SW 1271 (cell line): Measurements from ENCODE around the gene PIK3C2G.

Experiments
- DNase-seq, 2 experiments: peaks; one replicate each; lab custom pipeline; 2025; lab: John Stamatoyannopoulos, UW

PIK3C2G gene

DNA sequence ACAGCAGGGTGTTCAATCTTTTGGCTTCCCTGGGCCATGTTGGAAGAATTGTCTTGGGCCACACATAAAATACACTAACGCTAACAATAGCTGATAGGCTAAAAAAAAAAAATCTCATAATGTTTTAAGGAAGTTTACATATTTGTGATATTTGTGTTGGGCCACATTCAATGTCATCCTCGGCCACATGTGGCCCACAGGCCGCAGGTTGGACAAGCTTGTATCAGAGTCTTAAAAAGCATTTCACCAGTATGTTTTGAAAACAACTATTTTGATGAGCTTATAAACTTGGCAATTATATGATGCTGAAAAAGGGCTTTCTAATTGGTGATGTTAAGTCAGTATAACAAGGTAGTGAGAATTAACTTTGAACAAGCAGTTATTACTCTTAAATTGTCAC, 78.9 kb downstream of the PIK3C2G start:
- no peak for DNase-seq

DNA sequence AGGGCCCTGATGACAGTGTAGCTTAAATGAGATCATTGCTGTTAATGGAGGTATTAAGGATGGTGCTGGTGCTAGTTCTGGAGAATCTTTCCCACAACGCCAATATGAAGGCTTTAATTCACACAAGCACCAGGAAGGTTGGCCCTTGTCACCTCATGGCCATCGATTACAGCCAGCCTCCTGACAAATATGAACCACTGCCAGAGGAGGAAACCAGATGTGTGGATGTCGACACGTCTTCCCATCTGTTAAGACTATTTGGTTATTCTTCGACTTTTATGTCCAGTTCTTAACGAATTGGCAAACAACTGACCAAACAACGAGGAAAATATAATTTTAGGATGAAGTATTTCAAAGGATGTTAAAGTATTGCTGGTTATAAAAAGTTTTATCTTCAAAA, 79.5 kb downstream of the PIK3C2G start:
- no peak for DNase-seq

DNA sequence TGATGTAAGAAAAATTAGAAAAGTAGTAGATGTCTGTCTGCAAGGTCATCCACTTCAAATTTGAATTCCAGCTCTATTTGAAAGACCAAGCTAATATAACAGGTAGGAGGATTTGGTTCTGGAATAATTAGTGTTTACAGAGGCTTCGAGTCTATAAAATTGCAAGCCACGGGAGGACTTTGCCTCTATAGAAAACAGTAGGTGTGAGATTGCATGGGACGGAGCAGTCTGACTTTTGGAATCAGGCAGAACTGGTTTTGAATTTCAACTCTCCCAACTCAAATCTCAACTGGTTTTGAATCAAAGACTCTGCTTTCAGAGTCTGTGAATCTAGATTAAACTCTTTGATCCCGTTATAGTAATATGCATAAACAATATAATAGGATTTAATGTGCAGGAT, 82.4 kb downstream of the PIK3C2G start:
- DNase-seq: no peak

DNA sequence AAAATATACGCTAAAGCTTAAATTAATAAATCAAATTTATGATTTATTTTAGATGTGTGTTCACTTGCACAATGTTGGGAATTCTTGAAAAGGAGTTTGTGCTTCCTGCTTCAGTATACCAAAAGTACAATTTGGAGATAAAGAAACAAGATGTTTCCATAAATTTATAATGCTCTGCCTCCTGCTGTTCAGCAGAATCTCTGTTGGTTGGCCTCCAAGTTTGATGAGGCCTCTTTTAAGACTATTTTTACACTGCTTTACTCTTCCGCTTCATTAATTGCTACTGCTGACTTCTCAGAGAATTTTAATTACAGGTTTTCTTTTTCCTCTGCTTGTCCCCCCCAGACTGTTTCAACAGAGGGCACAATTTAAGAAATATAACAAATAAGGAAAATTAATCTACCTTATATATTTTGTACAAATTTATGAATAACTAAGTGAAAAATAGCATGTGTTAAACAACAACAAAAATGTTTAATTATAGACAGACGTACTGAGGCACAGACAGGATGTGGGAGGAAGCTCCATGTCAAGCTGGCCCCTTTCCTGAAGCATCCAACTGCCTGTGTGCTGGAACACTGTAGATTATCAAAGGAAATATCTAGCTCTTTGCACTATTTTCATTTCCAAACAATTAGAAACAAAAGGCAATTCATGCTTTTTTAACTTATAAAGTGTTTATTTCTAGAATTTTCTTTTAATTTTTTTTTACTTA, 83.9 kb downstream of the PIK3C2G start:
- DNase-seq: no peak

DNA sequence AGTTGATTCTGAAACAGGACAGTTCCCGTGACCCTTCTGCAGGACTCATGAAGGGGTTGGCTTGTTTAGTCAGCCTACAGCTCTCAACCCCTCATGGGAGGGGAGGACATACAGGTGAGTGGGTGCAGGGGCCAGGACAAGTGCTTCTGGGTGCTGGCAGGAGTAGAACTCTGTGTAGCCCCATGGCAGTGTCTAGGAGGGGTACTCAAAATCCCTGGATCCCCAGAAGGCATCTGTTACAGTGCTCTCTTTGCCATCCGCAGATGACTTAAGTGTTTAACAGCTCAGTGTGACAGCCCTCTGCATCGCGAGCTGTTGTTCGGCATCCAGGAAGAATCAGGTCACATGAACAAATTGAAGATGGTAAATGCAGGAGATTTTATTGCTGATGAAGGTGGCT, 91.0 kb downstream of the PIK3C2G start:
- DNase-seq: no peak

DNA sequence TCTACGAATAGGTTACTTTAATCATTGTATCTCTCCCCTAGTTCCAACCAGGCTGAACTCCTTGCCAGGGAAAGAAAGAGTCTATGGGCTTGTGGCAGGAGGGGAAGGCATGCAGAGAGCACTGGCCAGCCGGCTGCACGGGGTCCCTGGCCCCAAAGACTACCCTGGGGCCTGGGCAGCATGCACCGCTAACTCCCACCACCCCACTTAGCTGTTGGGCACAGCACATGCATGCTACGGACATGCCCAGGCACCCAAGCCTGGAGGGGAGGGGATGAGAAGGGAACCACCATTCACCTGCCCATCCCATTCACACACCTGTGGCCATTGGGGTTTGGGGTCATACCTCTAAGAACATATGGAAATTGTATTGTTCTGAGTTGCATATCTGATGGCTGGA, 94.1 kb downstream of the PIK3C2G start:
- DNase-seq: no peak

DNA sequence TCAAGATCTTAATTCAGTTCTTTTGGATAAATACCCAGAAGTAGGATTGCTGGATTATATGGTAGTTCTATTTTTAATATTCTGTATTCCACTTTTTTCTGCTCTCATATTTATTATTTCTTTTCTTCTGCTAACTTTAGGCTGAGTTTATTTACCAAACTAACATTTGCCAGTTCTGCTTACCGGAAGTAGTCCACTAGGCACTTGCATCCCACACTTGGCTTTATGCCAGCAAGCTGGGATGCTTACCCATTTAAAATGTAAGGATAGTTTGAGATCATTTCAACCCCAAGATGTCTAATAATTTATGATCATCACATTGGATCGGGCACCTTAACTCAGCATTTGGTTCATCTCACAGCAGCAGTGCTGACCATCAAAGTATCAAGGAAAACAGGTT, 96.8 kb downstream of the PIK3C2G start:
- no peak for DNase-seq

DNA sequence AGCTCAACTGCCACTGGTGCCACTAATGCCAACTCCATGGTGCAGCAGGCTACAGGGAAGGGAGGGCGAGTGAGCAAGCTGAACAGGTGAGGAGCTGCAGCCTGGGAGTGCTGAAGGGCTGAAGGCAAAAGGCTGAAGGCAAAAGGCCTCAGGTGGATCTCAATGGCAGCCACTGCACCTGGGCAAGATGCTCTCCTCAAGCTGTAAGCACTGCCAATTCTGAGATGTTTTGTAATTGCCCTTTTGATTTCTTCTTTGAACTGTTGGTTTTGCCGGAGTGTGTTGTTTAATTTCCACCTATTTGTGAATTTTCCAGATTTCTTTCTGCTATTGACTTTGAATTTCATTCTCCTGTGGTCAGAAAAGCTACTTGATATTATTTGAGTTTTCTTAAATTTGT, 97.6 kb downstream of the PIK3C2G start:
- no peak for DNase-seq

DNA sequence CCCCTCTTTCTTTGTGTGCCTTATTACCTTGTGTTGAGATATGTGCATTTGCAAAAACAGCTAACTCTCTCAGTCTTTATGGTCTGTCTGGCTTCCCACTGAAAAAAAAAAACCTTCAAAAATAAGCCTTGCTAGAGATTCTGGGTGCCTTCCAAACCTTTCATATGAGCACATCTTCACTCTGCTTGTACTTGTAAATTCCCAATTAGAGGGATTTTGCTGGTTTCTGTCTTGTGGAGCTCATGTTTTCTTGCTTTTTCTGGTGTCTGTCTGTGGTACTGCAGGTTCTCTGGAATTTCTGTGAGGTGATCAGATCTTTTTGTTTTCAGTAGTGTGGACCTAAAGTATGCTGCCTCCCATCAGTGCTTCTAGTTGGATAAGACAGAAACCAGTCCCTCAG, 100.1 kb downstream of the PIK3C2G start:
- DNase-seq: no peak

DNA sequence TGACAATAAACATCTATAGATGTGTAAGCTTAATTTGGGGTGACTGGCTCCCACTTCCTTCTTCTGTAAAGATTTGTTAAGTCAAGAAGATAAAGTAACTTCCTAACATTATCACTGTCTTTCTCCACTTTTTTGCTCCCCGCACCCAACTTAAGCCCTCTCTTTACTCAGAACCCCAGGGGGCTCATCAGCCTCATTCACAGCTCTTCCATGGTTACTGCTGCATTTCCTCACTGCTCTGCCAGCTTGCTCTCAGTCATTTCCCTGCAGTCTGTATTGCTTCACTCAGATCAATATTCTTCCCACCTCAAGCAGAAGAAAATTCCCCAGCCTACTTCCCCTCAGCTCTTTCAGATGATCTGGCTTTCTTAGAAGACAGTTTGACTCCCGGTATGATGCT, 102.0 kb downstream of the PIK3C2G start:
- DNase-seq: no peak

DNA sequence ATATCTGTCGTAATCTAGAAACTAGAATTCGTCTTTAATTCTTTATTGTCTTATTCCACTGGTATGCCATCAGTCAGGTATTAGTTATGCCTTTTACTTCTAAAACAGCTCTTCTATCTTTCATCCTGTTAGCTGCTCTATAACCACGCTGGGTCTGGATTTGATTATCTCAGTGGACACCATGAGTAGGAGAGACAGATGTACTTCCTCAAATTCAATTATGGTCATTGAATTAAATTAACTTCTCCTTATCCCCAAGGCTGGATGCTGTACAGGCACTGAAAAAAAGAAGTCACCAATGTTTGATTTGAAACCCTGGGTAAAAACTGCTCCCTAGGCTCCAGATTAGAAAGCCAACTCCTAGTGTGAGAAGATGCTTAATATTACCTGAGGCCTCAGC, 107.3 kb downstream of the PIK3C2G start:
- no peak for DNase-seq

DNA sequence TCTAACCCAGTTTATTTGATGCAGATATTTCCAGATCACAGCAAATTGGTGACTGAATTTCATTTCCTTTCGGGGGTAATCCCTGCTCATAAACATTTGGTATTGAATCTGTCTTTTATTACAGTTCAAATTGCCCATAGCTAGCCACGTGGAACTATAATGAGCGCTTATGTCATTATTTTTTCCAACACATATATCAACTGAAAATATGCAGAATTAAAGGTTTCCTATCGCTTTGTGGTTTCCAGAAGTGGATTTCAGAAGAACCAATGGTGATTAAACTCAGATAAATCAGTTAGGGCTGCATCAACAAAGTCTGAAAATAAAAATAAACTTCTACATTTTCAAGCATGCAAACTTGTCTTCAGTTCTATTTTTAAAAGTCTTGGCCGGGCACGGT, 111.9 kb downstream of the PIK3C2G start:
- no peak for DNase-seq

DNA sequence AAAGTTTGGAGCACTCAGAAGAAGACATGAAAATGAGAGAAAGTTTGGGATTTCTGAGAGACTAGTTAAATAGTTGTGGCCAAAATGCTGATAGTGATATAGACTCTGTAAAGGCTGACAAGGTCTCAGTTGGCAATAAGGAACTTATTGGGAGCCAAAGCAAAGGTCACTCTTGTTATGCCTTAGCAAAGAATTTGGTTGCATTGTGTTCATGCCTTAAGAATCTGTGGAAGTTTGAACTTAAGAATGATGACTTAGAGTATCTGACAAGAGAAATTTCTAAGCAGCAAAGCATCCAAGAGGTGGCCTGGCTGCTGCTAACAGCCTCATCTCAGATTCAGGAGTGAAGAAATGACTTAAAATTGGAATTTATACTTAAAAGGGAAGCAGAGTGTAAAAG, 113.8 kb downstream of the PIK3C2G start:
- no peak for DNase-seq

DNA sequence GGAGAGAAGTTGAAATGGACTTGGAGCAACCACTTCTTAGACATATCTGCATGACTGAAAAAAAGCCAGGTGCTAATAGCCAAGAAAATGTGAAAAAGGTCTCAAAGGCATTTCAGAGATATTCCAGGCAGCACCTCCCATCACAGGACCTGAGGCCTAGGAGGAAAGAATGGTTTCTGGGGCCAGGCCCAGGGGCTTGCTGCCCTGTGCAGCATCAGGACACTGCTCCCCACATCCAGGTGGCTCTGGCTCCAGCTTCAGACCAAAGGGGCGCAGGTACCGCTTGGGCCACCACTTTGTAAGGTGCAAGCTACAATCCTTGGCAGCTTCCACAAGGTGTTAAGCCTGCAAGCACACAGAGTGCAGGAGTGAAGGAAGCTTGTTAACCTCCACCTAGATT, 114.3 kb downstream of the PIK3C2G start:
- no peak for DNase-seq

DNA sequence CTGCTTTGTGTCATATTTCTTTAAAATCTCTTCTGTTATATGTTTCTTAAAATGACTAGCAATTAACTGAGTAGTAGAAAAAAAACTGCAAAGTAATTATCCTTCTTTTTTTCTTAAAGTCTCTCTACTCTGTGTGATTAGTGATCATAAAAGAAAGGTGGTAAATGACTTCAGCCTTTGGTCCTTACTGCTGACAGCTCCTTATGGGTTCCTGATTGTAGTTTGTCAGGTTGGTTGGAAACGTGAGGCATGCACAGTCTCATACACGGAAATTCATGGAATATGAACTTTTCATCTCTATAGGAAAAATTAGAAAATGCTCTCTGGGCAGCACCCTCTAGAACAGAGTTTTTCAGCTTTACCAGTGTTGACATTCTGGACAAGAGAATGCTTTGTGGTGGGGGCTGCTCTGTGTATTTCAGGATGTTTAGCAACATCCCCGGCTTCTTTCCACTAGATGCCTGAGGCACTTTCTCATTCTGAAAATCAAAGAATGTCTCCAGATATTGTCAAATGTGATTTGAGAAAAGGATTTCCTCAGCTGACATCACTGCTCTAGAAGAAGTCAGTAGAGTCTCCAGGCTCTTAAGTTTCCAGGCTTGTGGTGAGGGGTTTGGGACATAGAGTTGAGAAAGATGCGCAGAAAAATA, 121.0 kb downstream of the PIK3C2G start:
- no peak for DNase-seq

DNA sequence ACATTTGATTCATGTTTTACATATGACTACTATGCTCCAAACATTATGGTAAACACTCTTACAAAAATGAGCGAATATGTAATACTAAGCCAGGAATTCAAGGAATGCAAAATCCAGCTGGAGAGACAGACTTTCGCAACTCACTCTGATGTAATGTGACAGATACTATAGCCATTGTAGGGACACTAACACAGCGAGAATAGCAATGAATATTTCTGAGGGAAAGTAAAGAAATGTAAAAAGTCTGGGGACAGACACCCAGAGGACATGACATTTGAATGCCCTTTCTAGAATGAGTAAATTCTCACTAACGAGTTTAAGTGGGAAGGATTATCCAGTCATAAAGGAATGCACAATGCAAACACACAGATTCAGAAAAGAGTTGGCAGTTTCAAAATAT, 121.9 kb downstream of the PIK3C2G start:
- DNase-seq: peak; percentile 62 to 93

DNA sequence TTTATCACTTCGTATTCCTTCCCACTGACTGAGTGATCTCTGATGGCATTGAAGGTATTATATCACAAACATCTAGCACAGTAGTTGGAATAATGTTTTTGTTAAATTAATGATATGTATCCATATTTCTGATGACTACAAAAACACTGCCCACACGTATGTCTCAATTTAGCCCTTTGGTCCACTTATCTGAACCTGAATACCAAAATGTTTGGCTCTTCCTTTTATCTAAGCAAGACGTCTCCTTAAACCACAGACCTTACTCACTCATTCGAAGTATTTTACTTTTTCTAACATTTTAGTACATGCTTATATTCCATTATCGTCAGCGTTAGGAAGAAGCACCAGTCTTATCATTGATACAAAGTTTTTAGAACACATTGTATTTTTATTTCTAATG, 126.4 kb downstream of the PIK3C2G start:
- DNase-seq: no peak

DNA sequence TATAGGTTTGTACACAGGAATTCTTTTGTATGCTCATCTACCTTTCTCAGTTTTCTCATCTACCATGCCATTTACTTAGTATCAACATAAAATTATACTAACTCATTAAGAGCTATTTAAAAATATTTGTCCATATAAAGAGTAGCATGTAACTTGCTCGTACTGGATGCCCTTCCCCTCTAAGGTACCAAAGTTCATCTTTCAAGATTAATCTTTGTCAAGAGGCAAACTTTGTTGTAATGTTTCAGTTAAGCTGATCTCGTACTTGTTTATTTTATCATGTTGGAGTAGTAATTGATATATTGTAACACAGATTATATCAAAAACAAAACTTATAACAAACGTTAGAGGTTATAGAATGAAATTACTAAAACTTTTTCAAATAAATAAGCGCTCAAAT, 128.5 kb downstream of the PIK3C2G start:
- no peak for DNase-seq

DNA sequence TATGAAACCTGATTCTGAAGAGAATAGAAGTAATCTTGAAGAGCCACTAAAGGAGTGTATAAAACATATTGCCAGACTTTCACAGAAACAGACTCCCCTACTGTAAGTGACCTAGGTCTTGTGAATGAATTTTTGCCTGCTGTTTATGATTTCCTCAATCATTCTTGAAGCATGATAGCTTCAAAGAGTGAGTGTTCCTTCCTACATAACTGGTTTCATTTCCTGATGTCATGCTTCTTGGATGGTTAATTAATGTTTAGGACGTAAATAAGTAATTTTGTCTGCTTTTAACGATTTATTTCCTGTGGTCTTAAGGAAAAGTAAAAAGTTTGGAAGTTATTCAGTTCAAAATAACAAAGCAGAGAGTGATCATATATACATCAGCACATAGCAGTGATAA, 129.8 kb downstream of the PIK3C2G start:
- no peak for DNase-seq

DNA sequence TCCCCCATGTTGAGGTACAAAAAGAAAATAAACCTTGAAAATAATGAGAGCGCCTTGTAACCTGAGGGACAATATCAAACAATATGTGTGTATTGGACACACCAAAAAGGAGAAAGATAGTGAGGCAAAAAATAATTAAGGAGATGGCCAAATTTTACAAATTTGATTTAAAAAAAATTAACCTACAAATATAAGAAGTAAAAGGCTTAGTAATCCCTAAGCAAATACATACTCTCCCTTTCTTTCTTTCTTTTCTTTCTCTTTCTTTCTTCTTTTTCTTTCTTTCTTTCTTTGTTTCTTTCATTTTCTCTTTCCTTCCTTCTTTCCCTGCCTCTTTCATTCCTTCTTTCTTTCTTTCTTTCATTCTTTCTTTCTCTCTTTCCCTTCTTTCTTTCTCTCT, 133.4 kb downstream of the PIK3C2G start:
- DNase-seq: no peak

DNA sequence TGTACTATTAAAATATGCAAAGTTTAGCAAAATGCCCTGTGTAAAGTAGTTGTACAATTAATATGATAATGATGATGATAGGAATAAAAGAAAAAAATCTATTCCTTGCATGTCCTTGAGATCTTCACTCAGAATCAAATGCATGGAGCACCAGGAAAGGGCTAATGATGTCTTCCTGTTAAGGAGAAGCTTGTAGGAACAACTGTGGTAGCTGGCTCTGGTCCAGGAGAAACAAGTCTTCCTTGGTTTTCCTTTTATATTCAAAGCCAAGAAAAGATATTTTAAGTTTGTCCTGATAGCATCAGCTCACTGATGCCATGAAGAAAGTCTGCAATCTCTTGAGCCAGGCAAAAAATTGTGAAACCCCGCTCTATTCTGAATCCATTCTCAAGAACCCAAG, 138.9 kb downstream of the PIK3C2G start:
- no peak for DNase-seq

DNA sequence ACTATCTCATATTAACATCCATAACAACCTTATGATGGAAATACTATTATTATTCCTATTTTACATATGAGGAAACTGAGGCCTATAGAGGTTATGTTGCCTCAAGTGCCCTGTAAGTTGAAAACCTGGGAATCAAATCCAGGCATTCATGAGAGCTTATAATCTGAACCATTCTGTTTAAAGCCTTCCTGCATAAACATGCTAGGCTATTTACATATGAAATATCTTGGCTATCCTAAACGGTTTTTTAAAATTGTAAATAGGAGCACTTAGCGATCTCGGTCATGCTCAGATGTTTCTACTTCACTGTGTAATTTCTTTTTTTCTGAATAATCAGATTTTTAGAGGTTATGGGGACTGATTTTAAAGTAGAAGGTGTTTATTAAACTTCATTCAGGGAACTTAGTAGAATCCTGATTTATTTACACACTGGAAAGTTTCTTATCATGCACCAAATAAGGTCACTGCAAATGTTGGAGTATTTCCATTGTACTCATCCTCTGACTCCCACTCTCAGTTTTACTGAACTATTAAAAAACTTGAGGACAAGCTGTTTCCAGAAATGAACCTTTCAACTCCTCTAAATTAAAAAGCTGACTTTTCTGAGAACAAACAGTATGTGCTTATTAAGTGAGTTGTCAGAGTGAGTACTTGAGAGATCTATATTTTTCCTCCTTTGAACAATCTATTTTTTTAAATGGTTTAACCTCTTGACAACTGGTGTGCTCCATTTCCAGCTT, 141.7 kb downstream of the PIK3C2G start:
- no peak for DNase-seq

DNA sequence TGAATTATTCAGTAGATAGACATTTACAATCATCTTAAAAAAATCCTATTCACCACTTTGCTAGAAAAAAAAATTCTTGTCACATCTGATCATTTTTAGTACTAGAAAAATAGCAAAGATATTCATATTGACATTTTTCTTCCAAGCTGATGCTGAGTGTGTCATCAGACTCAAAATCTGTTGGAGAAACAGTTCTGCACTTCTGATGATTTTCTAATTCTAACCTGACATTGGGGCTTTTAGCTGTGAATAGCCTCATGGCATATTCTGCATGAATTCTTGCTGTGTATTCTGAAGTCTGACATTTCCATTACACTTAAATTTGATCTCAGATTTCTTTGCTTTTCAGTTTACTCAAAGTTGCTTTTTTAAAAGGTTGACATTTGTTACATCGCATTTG, 150.1 kb downstream of the PIK3C2G start:
- DNase-seq: no peak
